ENCODE measurements around the gene RTKN2.

- TF ChIP-seq SUZ12 (IDR thresholded peaks at IDR 0.05; ENCODE audit: extremely low read depth, insufficient read depth, insufficient read length) (no peak), YY1 (IDR thresholded peaks at IDR 0.05; ENCODE audit: insufficient read depth, insufficient read length) (no peak)
Measured at GRCh38 chr10:62172465-62172864, 96.2 kb downstream of the RTKN2 start.
